ES-I3 (cell line): Measurements from ENCODE around the gene BMPR1A.

Source experiments
- H3K36me3 ChIP-seq: 2 replicates; pipeline ENCODE4 v1.6.1; 2013; ENCODE audit warnings: mild to moderate bottlenecking, low read length, control low read depth, moderate library complexity; ENCODE audit not compliant: insufficient read depth
- H3K4me1 ChIP-seq: 2 replicates; pipeline ENCODE4 v1.6.1; 2013; ENCODE audit warnings: mild to moderate bottlenecking, control low read depth, low read length; ENCODE audit not compliant: insufficient read depth
- H3K9ac ChIP-seq: 2 replicates; pipeline ENCODE4 v1.6.1; 2013; ENCODE audit warnings: low read depth, mild to moderate bottlenecking, low read length, moderate library complexity
- H3K9me3 ChIP-seq: 2 replicates; pipeline ENCODE4 v1.6.1; 2013; ENCODE audit warnings: mild to moderate bottlenecking, low read length, moderate library complexity; ENCODE audit not compliant: control insufficient read depth, insufficient read depth

BMPR1A gene

GRCh38 chr10:86747796-86748581 is 8.4 kb upstream of the BMPR1A start:
- peaks cover 9% of the 10 kb centered on the region for H3K4me1 ChIP-seq
- H3K36me3 ChIP-seq: no peaks in the 10 kb centered on the region; the same call in 1 of the 2 replicates
- no peak overlapping the region for H3K9ac ChIP-seq
- no peaks in the 10 kb centered on the region for H3K9me3 ChIP-seq

- Histone ChIP-seq H3K36me3 (no peaks in the 10 kb centered on the region; the same call in 1 of the 2 replicates), H3K9ac (no peak overlapping the region), H3K9me3 (no peaks in the 10 kb centered on the region)
Observed at GRCh38 chr10:86749854-86750253, 6.6 kb upstream of the BMPR1A start.

GRCh38 chr10:86751477-86751876 is 4.9 kb upstream of the BMPR1A start:
- Histone ChIP-seq H3K9ac (no peak overlapping the region), H3K9me3 (no peaks in the 10 kb centered on the region)

More at GRCh38 chr10:86749854-86750253, 6.6 kb upstream of the BMPR1A start:
- peaks cover 23% of the 10 kb centered on the region for H3K4me1 ChIP-seq

GRCh38 chr10:86752311-86752710 is 4.1 kb upstream of the BMPR1A start:
- Histone ChIP-seq H3K9me3 (no peaks in the 10 kb centered on the region), H3K9ac (no peak overlapping the region), H3K36me3 (no peaks in the 10 kb centered on the region; the same call in 1 of the 2 replicates), H3K4me1 (peaks cover 23% of the 10 kb centered on the region)

More at GRCh38 chr10:86751477-86751876, 4.9 kb upstream of the BMPR1A start:
- Histone ChIP-seq H3K4me1 (peaks cover 23% of the 10 kb centered on the region), H3K36me3 (no peaks in the 10 kb centered on the region; the same call in 1 of the 2 replicates)

GRCh38 chr10:86753051-86753450 is 3.4 kb upstream of the BMPR1A start:
- no peaks in the 10 kb centered on the region; the same call in 1 of the 2 replicates for H3K36me3 ChIP-seq
- no peak overlapping the region for H3K9ac ChIP-seq
- H3K9me3 ChIP-seq: no peaks in the 10 kb centered on the region
- H3K4me1 ChIP-seq: peaks cover 23% of the 10 kb centered on the region

GRCh38 chr10:86753638-86754434 is 2.6 kb upstream of the BMPR1A start:
- Histone ChIP-seq H3K9ac (peak overlapping the region; percentile 5; the same call in 1 of the 2 replicates), H3K9me3 (no peaks in the 10 kb centered on the region), H3K4me1 (peaks cover 23% of the 10 kb centered on the region), H3K36me3 (no peaks in the 10 kb centered on the region; the same call in 1 of the 2 replicates)

- Histone ChIP-seq H3K9ac (peak overlapping the region; percentile 97), H3K9me3 (no peaks in the 10 kb centered on the region), H3K4me1 (peaks cover 25% of the 10 kb centered on the region)
Observed at GRCh38 chr10:86755454-86755739, 1.0 kb upstream of the BMPR1A start.

GRCh38 chr10:86755740-86756510 is 494 bp upstream of the BMPR1A start:
- H3K9ac ChIP-seq: peak overlapping the region; percentile 97
- H3K9me3 ChIP-seq: no peaks in the 10 kb centered on the region
- H3K4me1 ChIP-seq: peaks cover 30% of the 10 kb centered on the region

More at GRCh38 chr10:86755454-86755739, 1.0 kb upstream of the BMPR1A start:
- no peaks in the 10 kb centered on the region; the same call in 1 of the 2 replicates for H3K36me3 ChIP-seq

GRCh38 chr10:86757113-86757972 is 924 bp downstream of the BMPR1A start:
- peak overlapping the region; percentile 66 for H3K9ac ChIP-seq
- no peaks in the 10 kb centered on the region for H3K9me3 ChIP-seq
- no peaks in the 10 kb centered on the region for H3K36me3 ChIP-seq
- H3K4me1 ChIP-seq: peaks cover 38% of the 10 kb centered on the region

More at GRCh38 chr10:86755740-86756510, 494 bp upstream of the BMPR1A start:
- no peaks in the 10 kb centered on the region; the same call in 1 of the 2 replicates for H3K36me3 ChIP-seq

GRCh38 chr10:86758189-86759072 is 2.0 kb downstream of the BMPR1A start:
- peak overlapping the region; percentile 66 for H3K9ac ChIP-seq
- no peaks in the 10 kb centered on the region for H3K9me3 ChIP-seq
- H3K4me1 ChIP-seq: peaks cover 30% of the 10 kb centered on the region
- H3K36me3 ChIP-seq: no peaks in the 10 kb centered on the region

- Histone ChIP-seq H3K4me1 (peaks cover 23% of the 10 kb centered on the region), H3K36me3 (no peaks in the 10 kb centered on the region), H3K9me3 (no peaks in the 10 kb centered on the region), H3K9ac (peak overlapping the region; percentile 66)
Observed at GRCh38 chr10:86759073-86759672, 2.8 kb downstream of the BMPR1A start.

GRCh38 chr10:86763404-86763803 is 7.0 kb downstream of the BMPR1A start:
- peaks cover 33% of the 10 kb centered on the region for H3K4me1 ChIP-seq
- H3K9me3 ChIP-seq: no peaks in the 10 kb centered on the region
- H3K9ac ChIP-seq: no peak overlapping the region
- no peaks in the 10 kb centered on the region for H3K36me3 ChIP-seq
